Fibroblast of gingiva (primary cell): ENCODE measurements around the gene HCAR2.
"Not testable (repeated sequence)": the region's sequence is repeated elsewhere in the genome, so short reads cannot be mapped to it uniquely, and the experiment has no call there.

Experiments used
- DNase-seq: peaks from one replicate; pipeline ENCODE4 v3.0.0-alpha.2; 2011; ENCODE audit warnings: low read depth

The HCAR2 gene

DNA sequence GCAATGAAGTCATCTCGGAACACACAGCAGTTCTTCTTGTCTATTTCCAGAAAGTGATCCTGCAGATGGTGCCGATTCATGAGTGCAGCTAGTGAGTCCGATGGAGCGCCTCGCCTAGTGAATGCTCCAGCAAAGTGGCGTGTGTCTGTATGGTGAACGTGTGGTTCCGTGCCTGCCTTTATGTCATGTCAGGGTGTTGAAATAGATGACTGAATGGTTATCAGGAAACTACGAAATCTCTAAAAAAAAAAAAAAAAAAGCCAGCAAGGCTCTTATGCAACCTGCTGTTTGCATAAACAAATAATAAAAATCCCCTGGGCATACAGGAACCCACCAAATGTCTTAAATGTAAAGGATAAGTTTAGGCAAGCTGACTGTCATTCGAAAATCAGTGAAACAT lies 13.5 kb upstream of the HCAR2 start, which contains the start of gene HCAR3:
TSS of gene HCAR3 (minus strand) at position 154 of the 400 bp plus-strand sequence. CDS start at position 80, 74 bp downstream.
- not testable (repeated sequence) for DNase-seq

DNA sequence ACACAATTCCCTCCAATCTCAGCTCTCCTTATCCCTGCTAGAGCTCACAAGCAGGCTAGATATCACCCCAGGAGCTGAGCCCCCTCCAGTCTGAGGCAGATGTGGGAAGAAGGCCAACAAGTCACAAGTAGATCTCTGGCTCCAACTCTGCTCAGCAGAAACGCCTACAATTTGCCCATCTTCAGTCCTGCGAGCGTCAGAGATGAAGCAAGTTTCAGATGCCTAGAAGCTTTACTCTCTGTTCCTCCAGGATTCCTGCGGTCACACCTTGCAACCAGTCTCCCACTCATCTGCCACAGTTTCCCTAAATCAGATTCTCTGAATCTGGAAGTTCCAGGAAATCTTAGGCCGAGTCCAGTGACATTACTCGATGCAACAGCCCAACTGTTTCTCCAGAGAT lies 12.1 kb upstream of the HCAR2 start:
- DNase-seq, result not testable (repeated sequence)

GRCh38 chr12:122713491-122714188 lies 10.5 kb upstream of the HCAR2 start:
- DNase-seq, result not testable (repeated sequence)

DNA sequence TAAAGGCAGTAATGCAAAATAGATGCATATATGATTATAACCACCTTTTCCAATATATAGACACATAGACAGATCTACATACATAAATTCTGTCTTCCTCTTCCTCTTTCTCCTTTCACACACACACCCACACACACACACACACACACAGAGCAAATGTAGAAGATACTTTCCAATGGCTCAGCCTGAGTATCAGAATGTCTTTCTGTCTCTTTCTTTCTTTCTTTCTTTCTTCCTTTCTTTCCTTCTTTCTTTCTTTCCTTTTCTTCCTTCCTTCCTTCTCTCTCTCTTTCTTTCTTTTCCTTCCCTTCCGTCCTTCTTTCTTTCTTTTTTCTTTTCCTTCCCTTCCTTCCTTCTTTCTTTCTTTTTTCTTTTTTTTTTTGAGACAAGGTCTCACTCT lies 8.1 kb upstream of the HCAR2 start:
- not testable (repeated sequence) for DNase-seq

DNA sequence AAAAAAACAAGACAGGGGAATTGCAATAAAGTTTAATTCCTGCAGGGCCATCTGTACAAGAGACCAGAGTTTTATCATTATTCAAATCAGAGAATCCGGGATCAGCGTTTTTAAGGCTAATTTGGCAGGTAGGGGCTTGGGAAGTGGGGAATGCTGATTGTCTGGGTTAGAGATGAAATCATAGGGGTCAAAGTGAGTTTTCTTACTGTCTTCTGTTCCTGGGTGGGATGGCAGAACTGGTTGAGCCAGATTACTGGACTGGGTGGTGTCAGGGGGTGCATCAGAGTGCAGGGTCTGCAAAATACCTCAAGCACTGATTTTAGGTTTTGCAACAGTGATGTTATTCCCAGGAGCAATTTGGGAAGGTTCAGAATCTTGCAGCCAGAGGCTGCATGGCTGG lies 7.2 kb upstream of the HCAR2 start:
- DNase-seq, result not testable (repeated sequence)

- DNase-seq, result not testable (repeated sequence)
These were observed 6.1 kb upstream of the HCAR2 start for GRCh38 chr12:122709287-122709686.

GRCh38 chr12:122703841-122704240 lies 684 bp upstream of the HCAR2 start:
- DNase-seq, result peak; percentile 74

- DNase-seq, result not testable (repeated sequence)
These were observed 1.7 kb downstream of the HCAR2 start for GRCh38 chr12:122701481-122701880.

DNA sequence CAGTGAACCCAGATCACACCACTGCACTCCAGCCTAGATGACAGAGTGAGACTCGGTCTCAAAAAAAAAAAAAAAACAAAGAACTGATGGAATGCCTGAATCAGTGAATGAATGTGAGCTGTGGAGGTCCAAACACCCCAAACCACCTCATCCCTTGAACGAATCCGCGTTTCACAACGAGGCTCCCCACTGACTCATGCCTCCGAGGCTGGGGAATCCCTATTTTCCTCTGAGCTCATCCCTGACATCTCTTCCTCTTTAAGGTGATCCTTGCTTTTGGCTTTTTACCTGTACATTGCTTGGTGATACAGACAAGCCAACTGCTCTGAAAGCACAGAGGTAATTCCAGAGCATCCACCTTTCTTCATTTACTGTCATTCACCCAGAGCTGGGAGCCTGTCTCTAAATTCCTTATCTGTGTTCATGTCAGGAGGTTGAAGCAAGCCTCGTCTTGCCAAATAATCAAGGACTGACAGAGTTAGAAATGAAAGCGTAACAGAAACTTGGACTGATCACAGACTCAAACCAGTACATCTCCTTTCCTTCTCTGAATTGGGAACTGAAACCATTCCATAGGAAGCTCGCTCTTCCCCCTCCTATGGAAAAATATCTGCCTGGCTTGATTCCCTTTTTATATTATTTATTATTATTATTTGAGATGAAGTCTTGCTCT lies 3.0 kb downstream of the HCAR2 start:
- DNase-seq, result not testable (repeated sequence)

GRCh38 chr12:122696922-122697321 lies 6.2 kb downstream of the HCAR2 start:
- DNase-seq, result not testable (repeated sequence)

DNA sequence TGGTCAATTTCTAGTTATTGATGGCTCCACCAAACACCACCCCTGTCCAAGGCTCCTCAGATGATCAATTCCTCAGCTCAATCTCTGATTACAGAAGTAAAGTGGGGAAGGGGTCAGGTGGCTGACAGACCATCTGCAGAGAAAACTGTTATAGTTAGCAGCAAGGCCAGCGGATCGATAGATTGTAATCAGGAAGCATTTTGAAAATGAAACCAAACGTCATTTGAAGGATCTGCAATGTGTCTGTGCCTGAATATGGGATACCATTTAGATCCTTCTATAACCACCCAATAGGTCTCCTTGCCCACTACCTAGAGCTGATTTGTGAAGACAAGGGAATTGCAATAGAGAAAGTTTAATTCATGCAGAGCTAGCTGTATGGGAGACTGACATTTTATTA lies 11.6 kb downstream of the HCAR2 start:
- DNase-seq, result no peak

- DNase-seq, result no peak
These were observed 14.9 kb downstream of the HCAR2 start for GRCh38 chr12:122688291-122688690.

DNA sequence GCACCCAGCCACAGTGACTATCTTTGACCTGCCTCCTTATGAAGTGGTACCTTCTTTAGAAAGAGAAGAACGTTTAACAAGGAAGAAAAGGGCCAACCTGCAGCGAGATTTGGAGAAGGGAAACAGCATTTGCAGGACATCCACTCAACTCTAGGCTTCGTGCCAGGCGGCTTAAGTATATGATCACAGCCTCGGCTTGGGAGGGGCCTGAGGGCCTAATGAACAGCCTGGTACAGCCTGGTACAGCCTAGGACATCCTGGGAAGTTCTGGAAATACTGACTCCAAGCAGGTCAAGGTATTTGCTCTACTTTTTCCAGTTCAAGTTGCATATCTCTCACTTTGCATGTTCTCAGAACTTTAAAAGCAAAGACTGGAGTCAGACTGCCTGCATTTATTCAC lies 16.1 kb downstream of the HCAR2 start:
- no peak for DNase-seq

GRCh38 chr12:122686538-122686937 lies 16.6 kb downstream of the HCAR2 start:
- no peak for DNase-seq

DNA sequence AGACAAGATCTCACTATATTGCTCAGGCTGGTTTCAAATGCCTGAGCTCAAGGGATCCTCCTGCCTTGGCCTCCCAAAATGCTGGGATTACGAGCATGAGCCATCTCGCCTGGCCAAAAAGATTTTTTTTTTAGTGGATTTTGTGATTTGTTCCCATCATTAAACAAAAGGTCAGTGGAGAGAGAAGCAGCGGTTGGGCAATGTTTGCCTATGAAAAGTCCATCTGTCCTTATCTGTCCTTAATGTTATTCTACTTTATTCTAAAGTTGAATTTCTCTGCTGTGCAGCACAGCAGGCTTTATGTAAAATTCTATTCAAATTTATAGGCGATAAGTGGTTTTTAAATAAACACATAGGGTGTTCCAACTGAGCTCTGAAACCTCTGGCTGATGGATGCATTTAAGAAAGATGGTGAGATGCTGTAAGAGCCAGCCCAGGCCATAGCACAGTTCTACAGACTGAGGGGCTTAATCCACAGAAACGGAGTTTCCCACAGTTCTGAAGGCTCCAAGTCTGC lies 18.8 kb downstream of the HCAR2 start:
- DNase-seq, result no peak

DNA sequence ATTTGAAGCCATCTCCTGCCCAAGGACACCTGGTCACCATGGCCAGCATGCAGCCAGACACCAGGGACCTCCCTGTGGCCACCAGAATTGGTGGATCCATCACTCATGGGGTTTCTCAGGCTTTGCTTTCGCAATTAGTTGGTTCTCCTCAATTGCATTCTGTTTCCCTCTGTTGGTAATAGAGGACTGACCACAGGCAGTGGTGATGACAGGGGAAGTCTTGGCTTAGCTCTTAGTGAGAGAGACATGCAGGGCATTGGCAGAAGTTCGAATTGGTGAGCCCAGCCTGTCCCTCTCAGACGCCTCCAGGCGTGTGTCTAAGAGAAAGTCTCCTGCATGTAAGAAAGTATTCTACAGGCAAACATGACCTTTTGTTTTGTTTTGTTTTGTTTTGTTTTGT lies 21.3 kb downstream of the HCAR2 start:
- DNase-seq, result peak; percentile 89

- DNase-seq, result not testable (repeated sequence)
These were observed 22.2 kb downstream of the HCAR2 start for GRCh38 chr12:122680989-122681388.

- not testable (repeated sequence) for DNase-seq
These were observed 26.4 kb downstream of the HCAR2 start for GRCh38 chr12:122676781-122677180.

DNA sequence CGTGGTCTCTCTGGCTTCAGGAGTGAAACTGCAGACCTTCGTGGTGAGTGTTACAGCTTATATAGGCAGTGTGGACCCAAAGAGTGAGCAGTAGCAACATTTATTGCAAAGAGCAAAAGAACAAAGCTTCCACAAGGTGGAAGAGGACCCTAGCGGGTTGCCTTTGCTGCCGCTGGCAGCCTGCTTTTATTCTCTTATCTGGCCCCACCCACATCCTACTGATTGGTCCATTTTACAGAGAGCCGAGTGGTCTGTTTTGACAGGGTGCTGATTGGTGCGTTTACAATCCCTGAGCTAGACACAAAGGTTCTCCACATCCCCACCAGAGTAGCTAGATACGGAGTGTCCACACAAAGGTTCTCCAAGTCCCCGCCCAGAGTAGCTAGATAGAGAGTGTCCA lies 27.1 kb downstream of the HCAR2 start:
- DNase-seq, result not testable (repeated sequence)

GRCh38 chr12:122672515-122672914 lies 30.6 kb downstream of the HCAR2 start:
- no peak for DNase-seq

DNA sequence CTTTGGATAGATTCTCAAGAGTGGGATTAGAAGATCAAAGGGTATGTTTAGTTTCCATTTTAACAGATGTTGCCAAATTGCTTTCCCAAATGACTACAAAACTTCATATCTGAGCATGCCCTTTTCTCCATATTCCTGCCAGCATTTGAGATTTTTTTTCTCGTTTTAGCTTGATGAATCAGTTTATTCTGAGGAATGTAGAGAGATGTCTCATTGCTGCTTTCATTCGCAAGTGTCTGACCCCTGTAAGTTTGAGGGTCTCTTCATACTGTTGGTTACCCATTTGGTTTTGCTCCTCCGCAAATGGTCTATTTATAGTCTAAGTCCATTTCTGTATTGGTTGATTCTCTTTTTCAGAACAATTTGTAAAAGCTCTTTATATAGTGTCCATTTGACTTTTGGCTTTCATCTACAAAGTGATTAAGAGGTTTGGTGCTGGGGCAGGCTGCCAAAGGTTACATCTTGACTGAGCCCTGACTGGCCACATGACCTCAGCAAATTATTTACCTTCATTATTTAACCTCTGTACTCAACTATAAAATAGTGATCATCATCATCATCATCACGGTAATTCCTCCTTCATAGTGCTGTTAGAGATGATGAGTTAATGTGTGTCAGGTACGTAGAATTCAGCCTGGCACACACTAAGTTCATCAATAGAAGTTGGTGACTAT lies 33.6 kb downstream of the HCAR2 start:
- peak; percentile 71 for DNase-seq

GRCh38 chr12:122668268-122668667 lies 34.9 kb downstream of the HCAR2 start:
- DNase-seq, result no peak

DNA sequence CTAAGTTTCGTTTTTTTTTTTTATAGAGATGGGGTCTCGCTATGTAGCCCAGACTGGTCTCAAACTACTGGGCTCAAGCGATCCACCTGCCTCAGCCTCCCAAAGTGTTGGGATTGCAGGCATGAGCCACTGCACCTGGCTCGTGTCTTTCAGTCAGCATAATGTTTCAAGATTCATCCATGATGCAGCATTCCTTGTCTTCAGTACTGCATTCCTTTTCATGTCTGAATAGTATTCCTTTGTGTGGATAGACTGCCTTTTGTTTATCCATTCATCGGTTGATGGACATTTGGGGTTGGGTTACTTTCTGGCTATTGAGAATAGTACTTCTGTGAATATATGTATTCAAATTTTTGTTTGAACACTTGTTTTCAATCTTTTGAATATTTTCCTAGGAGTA lies 37.4 kb downstream of the HCAR2 start:
- DNase-seq, result no peak
